ENCODE results near the gene GPC3.

GPC3 gene

GRCh38 chrX:133586443-133586842 is 399.0 kb downstream of the GPC3 start:
- DNase-seq: no peak

DNA sequence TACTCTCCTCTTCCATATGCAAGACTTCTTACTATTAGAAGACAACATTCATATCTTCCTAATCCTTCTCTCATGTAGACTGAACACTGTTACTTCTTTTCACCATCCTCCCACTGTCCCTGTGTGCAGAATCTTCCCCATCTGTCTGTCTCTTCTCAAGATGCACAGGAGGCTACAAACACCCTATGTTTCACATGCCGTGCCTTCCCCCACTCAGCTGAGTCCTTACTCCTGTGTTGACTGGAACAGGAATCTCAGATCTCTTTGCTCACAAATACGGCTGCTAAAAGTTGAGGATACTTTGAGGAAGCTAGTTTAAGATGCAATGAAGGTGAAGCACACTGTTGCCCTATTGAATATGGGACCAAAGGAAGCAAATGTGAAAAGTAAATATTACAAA is 401.6 kb downstream of the GPC3 start:
- no peak for DNase-seq

- no peak for DNase-seq
Measured at GRCh38 chrX:133580625-133581024, 404.8 kb downstream of the GPC3 start.

DNA sequence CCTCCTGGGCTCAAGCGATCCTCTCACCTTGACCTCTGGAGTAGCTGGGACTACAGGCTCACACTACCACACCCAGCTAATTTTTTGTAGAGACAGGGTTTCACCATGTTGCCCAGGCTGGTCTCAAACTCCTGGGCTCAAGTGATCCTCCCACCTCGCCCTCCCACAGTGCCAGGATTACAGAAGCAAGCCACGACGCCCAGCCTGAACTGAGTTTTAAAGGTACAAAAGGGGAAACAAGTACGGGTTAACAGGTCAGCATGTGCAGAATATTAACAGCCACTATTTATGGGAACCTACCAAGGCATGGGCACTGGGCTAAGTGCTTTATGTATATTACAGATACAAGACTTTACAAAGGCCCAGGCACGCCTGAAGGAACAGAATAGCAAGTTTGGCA is 405.8 kb downstream of the GPC3 start:
- no peak for DNase-seq

DNA sequence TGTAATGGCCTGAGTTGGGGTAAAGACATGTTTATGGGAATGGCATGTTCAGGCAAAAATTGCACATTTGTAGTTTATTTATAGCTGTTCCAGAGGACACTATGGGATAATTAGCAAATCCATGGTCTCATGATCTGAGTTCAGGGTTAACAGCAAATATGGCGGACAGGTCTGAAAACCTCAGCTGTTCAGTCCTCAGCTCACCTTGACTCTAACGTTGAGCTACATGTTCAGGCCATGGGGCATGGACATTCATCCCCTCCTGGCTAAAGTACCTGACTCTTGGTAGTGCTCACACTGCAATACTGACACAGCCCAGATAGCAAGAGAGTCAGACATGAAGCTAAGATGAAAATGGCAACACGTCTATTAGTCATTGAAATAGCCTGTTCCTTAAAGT is 408.5 kb downstream of the GPC3 start:
- no peak for DNase-seq

DNA sequence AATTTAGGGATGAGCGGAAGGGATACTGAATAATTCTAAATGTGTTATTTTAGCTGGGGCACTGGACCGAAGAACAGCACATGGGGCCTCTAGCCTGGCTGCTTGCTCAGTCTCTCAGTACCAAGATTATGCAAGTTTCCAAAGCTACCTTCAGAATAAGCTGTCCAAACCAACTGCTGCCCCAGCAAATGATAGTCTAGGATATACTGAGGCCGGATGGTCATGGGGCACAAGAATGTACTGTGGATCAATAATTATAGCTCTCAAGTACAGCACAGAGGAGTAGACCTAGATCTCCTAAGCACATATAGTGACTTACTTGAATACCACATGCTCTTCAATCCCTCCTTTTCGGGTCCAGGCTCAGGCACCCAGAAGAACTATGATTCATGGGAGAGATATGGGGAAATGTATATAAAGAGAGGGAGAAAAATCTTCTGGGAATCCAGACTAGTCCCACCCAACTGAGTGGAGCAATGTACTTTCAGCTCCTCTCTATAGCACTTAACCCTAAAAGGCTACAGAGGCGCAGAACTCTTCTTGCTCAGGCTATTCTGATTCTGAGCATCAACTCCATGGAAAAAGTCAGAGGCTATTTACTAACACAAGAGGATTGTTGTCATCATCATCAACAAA is 409.8 kb downstream of the GPC3 start:
- no peak for DNase-seq

DNA sequence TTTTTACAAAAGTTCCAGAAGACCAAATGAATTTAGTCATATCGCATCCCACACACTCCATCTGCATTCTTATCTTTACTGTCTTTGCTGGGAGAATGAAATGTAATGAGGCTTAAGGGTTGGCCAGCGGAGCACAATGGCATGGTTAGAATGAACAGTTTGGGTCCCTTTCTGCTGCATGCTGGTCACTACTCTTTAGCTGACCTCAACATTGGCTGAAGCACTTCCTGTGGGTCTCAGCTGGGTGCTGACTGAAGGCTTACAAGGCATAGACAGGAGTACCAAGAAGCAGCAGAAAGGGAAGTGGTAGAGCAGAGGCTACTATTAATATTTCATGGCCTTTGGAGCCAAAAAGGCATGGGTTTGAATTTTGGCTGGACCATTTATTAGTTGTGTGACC is 410.7 kb downstream of the GPC3 start:
- DNase-seq: no peak

DNA sequence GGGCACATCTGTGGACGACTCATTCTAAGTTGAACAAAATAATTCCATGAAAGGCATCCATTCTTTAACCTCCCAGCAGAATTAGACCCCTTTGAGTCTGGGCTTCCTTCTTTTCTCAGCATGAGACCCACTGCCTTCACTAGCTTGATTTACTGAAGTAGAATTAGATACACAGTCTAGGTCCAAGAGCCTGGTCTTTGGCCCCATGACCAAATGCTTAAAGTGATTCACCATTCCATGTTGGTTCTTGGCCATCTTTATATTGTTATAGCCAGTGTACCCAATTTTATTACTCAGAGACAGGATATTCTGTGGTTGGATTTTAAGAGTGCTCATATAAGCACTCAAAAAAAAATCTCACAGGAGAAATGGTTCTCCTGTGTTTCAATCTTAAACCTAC is 414.8 kb downstream of the GPC3 start:
- no peak for DNase-seq

DNA sequence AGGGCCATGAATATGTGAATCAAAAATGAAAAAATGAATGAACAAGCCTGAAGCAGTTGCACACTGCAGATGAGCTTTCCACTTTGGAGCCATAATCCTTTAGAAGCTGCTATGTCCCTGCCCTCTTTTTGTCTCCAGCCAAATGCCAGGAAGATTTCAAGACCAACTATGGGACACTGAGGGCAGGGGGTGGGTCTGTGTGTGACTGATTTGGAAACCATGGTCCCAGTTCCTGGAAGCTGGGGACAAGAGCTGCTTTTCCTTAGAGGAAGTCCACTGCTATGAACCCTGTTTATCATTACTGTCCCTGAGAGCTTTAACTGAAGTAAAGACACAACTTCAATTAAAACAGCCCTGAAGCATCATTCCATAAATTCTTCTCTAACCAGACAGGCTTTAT is 416.2 kb downstream of the GPC3 start:
- DNase-seq: no peak

- DNase-seq: no peak
Measured at GRCh38 chrX:133568109-133568508, 417.3 kb downstream of the GPC3 start.

DNA sequence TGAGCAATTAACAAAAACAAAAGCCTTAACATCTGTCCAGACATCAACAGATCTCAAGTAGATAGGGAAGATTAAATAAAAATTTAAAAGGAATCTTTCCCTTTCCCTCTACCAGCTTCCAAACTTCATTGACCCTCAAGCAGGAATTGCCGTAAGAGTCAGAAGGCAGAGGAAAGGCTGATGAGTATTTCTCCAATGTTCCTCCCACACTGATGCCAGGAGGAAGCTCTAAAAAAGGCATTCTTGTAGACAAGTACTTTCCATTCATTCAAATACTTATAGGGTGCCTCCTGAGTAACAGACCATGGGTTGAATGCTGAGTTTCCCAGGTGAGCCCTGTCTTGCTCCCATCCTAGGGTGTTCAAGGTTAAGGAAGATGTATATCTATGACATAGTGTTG is 418.5 kb downstream of the GPC3 start:
- DNase-seq: no peak

DNA sequence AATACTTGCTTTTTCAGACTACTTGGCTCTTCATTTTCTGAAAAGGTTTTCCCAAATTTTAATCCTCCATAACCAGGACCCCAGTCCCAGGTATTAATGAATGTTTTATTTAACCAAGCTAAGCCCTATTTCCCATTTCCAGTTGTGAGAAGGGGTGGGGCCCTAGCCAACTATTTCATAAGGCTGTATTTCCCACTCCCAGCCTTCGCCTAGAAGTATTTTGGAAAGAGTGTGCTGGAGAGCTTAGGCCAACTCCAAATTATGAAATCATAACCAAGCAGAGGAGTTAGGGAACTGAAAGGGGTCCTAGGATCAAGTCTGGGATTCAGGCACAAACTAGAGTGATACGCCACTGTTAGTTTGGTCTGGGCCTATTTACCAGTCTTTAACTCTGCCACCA is 421.7 kb downstream of the GPC3 start:
- DNase-seq: no peak

DNA sequence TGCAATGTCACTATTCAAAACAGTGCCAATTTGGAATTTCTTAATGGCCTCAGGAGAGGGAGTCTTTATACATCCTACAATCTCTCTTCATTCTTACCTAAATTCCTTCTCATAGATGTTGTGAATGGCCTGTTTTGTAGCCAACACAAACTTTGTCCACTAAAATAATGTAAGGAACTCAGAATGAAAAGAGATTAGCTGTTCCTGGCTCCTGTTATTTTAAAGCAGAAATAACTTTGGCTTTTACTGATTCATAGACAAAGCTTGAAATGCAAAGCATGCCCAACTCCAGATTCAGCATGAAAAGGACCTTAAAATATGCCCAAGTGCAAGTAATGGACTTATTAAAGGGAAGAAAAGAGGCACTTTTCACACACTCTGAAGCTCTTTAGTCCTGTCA is 424.1 kb downstream of the GPC3 start:
- no peak for DNase-seq

DNA sequence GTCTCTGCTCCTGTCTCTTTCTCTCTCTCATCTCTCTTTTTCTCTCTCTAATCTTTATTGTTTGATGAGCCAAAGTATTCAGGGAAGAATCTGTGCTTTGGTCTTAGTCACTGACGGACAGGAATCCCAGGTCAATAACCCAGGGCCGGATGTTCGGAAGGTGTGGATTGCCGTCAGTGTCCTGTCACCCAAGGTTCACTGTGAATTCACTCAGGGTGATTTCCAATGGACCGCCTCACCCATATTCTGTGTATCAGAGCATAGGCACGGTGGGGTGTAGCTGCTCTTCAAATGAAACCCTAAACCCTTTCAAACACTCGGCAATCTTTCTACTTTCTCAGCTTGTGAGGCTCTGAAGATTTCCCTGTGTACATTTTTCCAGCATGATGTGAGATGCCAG is 425.5 kb downstream of the GPC3 start:
- no peak for DNase-seq

DNA sequence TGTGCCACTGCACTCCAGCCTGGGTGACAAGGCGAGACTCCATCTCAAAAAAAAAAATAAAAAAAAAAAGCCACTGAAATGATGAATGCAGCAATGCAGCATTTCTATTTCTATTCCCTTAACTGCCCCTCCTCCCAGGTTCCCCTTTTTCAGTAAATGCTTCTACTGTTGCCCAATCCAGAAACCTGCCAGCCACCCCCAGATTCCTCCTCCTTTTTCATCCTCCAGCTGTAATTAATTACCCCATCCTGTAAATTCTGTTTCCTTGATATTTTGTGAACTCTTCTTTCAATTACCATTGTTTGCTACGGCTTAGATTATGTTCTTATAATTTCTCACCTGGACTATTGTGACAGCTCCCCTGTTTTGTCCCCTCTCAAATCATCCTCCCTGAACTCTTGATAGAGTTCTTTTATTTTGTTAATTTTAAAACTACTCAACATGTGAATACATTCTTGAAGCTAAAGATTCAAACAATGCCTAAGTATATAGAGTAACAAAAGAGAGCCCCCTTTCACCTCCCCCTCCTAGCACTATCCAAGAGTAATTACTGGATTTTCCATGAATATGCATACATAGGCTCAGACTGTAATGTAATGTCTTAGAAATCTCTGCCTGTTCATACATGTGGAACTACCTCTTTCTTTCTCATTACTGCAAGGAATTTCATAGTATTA is 429.5 kb downstream of the GPC3 start:
- DNase-seq: no peak

DNA sequence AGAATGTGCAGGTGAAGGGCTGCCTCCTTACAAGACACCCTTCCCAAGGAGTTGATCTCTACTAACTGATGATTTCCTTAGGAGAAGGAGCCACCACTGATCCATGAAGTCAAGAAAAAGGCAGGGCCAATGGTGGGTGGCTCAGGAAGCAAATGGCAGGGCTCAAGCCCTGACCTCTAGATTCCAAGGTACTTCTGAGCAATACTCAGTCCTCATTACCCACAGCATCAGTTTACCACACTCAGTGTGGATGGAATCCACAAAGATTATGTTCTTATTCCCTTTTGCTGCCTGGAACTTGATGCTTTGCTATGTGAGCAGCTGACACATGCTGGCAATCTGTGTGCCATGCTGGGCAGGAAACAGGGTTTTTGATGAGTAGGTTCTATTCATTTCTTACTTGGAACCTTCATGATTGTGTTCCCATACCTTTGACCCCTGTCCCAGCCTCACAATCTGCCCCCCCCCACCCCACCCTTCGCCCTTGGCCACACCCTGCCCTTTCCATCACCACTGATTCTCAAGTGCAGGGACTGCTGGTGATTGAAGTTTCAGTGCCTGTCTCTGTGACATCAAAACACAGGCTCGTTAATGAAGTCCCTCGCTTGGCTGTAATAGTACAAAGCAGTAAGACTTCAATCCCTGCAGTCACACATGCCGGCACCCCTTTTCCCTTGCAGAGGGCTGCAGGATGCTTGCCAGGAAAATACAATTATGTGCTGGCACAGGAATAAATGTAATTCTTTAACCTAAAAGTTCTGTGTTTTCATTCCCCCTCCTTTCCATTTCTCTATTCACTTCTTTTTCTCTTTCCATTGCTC is 434.5 kb downstream of the GPC3 start:
- no peak for DNase-seq

- no peak for DNase-seq
Measured at GRCh38 chrX:133549295-133549933, 436.0 kb downstream of the GPC3 start.

DNA sequence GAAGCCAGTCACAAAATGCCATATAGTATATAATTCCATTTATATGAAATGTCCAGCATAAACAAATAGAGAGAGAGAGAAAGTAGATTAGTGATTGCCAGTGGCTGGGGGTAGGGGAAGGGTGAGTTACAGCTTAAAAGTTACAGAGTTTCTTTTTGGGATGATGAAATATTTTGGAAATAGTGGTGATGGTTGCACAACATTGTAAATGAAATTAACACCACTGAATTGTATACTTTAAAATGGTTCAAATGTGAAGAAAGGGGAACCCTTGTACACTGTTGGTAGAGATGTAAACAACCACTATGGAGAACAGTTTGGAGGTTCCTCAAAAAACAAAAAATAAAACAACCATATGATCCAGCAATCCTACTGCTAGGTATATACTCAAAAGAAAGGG is 439.0 kb downstream of the GPC3 start:
- no peak for DNase-seq

DNA sequence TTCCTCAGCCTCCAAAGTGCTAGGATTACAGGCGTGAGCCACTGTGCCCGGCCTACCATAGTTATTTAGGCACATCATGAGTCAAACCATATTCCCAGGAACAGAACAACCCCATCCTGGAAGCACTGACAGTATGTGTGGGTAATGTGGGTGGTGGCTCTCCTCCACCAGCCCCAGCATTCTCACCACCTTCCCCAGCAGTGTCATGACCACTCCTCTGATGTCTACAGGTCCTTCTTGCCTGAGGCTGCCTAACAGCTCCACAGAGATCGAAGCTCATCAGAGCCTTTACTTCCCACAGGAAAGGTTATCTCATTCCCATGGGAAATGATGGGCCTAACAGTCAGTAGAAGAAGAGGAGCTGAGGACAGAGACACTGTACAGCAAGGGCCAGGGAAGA is 440.6 kb downstream of the GPC3 start:
- DNase-seq: no peak

GRCh38 chrX:133544115-133544514 is 441.3 kb downstream of the GPC3 start:
- no peak for DNase-seq

- DNase-seq: no peak
Measured at GRCh38 chrX:133543654-133544053, 441.7 kb downstream of the GPC3 start.

GRCh38 chrX:133542476-133542875 is 442.9 kb downstream of the GPC3 start:
- no peak for DNase-seq

- no peak for DNase-seq
Measured at GRCh38 chrX:133541021-133541420, 444.4 kb downstream of the GPC3 start.

DNA sequence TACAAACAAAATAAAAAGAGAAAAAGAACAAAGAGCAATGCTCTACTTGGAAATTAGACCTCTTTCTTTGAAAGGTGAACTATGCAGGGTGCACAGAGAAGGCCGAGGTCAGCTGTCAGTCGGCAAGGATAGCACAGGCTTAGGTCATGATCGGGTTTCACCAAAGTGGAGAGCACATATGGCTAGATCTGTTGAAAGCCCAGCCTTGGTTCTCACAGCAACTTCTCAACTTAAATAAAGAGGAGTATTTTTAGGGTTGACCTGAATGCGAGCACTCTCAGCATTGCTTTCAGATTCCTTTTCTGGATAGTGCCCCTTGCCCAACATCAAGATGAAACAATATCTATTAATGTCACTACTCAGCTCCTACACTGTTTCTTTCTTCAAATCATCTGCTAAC is 447.2 kb downstream of the GPC3 start:
- DNase-seq: no peak

All from SHP77 (cell line).